Adrenal gland (tissue), 12 donors: ENCODE measurements around the gene PLEK2. TPM values are rescaled to one million over a fixed set of nuclear protein-coding genes. Genes with fewer than 3 reads are reported as not detected.

Experiments used
- DNase-seq, 7 donors: peaks; one replicate each; pipeline ENCODE4 v3.0.0-alpha.2; 2019 to 2020
- H3K27ac ChIP-seq, 5 donors: fragments of 200-600 bp; sonication (generic) in 4 of 5; 1 replicate in 3 of 5; 2 replicates in 2 of 5; pipeline versions ENCODE4 v1.5.1 to v1.8.0; 2016 to 2020; ENCODE audit warnings: mild to moderate bottlenecking in 1 of 5
- H3K27me3 ChIP-seq: fragments of 200-600 bp; 2 replicates; pipeline ENCODE4 v1.8.0; 2021
- H3K36me3 ChIP-seq, 2 donors: fragments of 200-600 bp; replicated peaks in 1 of 2; 1 replicate in 1 of 2; 2 replicates in 1 of 2; pipeline versions ENCODE4 v1.5.1 to v1.8.0; 2018 to 2022
- H3K4me1 ChIP-seq, 2 donors: fragments of 200-600 bp; replicated peaks in 1 of 2; 1 replicate in 1 of 2; 2 replicates in 1 of 2; pipeline versions ENCODE4 v1.5.1 to v1.8.0; 2018 to 2021
- H3K4me3 ChIP-seq, 4 donors: fragments of 200-600 bp; sonication (generic) in 3 of 4; one replicate each; pipeline ENCODE4 v1.5.1; 2016 to 2018
- H3K9me3 ChIP-seq, 3 donors: fragments of 200-600 bp; sonication (generic) in 1 of 3; replicated peaks in 1 of 3; 1 replicate in 2 of 3; 2 replicates in 1 of 3; pipeline versions ENCODE4 v1.5.1 to v1.8.0; 2016 to 2021
- POLR2A ChIP-seq, 2 donors: fragments of 450-650 bp; IDR thresholded peaks; one replicate each; pipeline ENCODE4 v1.6.1; 2017; ENCODE audit warnings: antibody characterized with exemption in 2 of 2, mild to moderate bottlenecking in 2 of 2, moderate library complexity in 1 of 2
- WGBS, 4 donors: extraction: QIAGEN DNeasy Blood & Tissue Kit in 2 of 4; methylation state at CpG; one replicate each; pipeline versions ENCODE4 v1.1.5 to v1.1.7; 2013 to 2017; 5-methylcytosine and 5-hydroxymethylcytosine counted together
- intact Hi-C, 2 donors: fragments of 100-400 bp; cut with DNase I; formaldehyde crosslinking; loops; one replicate each; pipeline versions ENCODE4 v1.14.1 to v1.15.0; 2022 to 2023
- polyA plus RNA-seq, 3 donors: library from polyadenylated mRNA; stranded (reverse); fragments of 200-250 nt in 2 of 3; fragments of 350-450 nt in 1 of 3; fragmentation: Illumina TruSeq in 1 of 3; extraction: RNeasy Lipid Tissue Mini Kit (QIAGEN cat#74804) in 1 of 3; gene quantifications; one replicate each; pipeline ENCODE4 v1.2.3, GENCODE V29; 2013 to 2014
- total RNA-seq, 9 donors: library from RNA; depleted of rRNA in 4 of 9; stranded (reverse); fragments of >200 nt in 4 of 9; fragments of 120-200 nt in 1 of 9; fragmentation: NEBNext Ultra II Directional in 1 of 9; extraction: Animal tissue kit (Norgen Biotek cat#: 25700) in 1 of 9; gene quantifications; one replicate each; pipeline versions ENCODE4 v1.1.0 to v1.2.4, GENCODE V29; 2013 to 2023
- TF ChIP-seq, protein P1 (sequence below), 6 experiments: fragments of 450-650 bp in 4 of 6; fragments of 200-600 bp in 2 of 6; sonication (generic) in 1 of 6; IDR thresholded peaks; 1 replicate in 5 of 6; 2 replicates in 1 of 6; pipeline versions ENCODE4 v1.5.1 to v1.8.0; 2016 to 2021; ENCODE audit warnings: antibody characterized with exemption in 6 of 6, mild to moderate bottlenecking in 2 of 6, moderate library complexity in 1 of 6
- donor health status: healthy with polysubstance abuse.
- donor health status: Bipolar disorder and iron deficiency.
- donor health status: DM: yes; HTN: yes; CAD: no.
- donor health status: DM: no; HTN: no; CAD: no.
- donor health status: DM: no; HTN: no; CAD: no.
- donor health status: DM: yes; HTN: yes; CAD: no.

PLEK2 gene
- total and polyA plus RNA-seq, 12 donors, result 19.6 to 384 (median 56.1) TPM

DNA sequence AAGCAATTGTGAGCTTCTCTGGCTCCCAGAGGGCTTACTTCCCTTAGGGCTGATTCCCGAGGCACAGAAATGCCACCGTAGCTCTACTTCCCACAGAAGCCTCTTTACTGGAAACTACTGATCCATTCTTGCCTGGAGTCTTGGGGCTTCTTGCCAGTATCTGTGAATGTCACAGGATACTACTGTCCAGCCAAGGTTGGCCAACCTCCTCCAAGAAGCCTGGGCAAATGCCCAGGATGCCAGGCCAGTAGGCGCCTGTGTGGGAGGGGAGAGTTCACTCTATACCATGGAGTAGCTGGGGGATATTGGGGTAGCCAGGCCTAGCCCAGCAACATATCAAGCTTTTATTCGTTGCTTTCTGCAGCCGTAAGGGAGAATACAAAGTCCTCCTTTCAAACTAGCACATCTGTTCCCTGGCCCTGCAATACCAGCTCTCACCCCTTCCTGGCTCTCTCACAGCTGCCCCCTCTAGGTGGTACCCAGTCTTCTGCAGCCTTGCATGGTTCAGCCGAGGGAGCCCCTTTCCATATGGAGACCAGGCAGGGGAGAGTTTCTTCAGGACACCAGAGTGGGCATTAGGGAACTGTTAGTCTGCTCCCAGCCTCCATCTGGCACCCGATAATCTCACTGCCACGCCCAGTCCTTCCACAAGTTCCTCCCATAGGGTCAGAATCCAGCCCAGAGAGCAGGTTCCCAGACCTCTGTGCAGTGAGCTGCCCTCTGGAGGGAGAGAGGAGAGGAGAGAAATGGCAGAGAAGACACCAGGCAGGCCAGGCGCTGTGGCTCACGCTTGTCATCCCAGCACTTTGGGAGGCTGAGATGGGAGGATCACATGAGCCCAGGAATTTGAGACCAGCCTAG, 24.3 kb upstream of the PLEK2 start:
- Histone ChIP-seq H3K36me3 (no peaks in the 10 kb centered on the region), H3K27me3 (no peaks in the 10 kb centered on the region), H3K4me3 (no peak overlapping the region), H3K4me1 (peaks cover 7 to 12% of the 10 kb centered on the region in 2 donors), H3K27ac (peak overlapping the region in 1 of 5 donors; percentile 4), H3K9me3 (no peaks in the 10 kb centered on the region)
- peak in 5 of 7 donors; percentile 41 to 67 (median 55) for DNase-seq
- 73 to 76% (median 75%) methylated on average over 9 to 10 of the region's 10 CpGs for WGBS, 4 donors
- intact Hi-C loops, result no loop called here
- TF ChIP-seq, protein P1, sequence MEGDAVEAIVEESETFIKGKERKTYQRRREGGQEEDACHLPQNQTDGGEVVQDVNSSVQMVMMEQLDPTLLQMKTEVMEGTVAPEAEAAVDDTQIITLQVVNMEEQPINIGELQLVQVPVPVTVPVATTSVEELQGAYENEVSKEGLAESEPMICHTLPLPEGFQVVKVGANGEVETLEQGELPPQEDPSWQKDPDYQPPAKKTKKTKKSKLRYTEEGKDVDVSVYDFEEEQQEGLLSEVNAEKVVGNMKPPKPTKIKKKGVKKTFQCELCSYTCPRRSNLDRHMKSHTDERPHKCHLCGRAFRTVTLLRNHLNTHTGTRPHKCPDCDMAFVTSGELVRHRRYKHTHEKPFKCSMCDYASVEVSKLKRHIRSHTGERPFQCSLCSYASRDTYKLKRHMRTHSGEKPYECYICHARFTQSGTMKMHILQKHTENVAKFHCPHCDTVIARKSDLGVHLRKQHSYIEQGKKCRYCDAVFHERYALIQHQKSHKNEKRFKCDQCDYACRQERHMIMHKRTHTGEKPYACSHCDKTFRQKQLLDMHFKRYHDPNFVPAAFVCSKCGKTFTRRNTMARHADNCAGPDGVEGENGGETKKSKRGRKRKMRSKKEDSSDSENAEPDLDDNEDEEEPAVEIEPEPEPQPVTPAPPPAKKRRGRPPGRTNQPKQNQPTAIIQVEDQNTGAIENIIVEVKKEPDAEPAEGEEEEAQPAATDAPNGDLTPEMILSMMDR (IDR thresholded peaks at IDR 0.05), result no peak
- TF ChIP-seq POLR2A (IDR thresholded peaks at IDR 0.05), result no peak

DNA sequence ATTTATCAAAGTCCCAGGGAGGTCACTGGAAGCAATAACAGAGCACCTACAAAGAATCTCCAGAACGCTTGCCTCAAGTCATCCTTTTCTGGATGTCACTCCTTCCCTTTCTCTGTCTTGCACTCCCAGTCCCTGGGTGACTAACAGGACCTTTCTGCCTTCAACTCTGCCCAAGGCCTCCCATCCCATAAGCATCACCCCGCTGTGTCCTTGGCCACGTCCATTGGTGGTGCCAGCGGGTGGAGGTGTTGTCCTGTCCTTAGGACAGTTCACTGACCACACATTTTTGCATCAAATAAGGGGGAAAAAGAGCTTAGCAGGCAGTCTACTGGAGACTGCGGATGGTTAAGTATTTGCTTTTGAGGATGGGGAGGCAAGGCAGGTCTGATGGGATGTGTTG, 23.6 kb upstream of the PLEK2 start:
- Histone ChIP-seq H3K4me3 (no peak overlapping the region), H3K27me3 (no peaks in the 10 kb centered on the region), H3K9me3 (no peaks in the 10 kb centered on the region), H3K4me1 (peaks cover 7 to 12% of the 10 kb centered on the region in 2 donors), H3K36me3 (no peaks in the 10 kb centered on the region), H3K27ac (peak overlapping the region in 1 of 5 donors; percentile 4)
- TF ChIP-seq, protein P1 (IDR thresholded peaks at IDR 0.05), result no peak
- no peak for TF ChIP-seq POLR2A (IDR thresholded peaks at IDR 0.05)
- intact Hi-C loops, result no loop called here
- WGBS, 4 donors, result 51 to 68% (median 60%) methylated on average over 5 of the region's 5 CpGs
- peak in 3 of 7 donors; percentile 41 to 60 (median 50) for DNase-seq

DNA sequence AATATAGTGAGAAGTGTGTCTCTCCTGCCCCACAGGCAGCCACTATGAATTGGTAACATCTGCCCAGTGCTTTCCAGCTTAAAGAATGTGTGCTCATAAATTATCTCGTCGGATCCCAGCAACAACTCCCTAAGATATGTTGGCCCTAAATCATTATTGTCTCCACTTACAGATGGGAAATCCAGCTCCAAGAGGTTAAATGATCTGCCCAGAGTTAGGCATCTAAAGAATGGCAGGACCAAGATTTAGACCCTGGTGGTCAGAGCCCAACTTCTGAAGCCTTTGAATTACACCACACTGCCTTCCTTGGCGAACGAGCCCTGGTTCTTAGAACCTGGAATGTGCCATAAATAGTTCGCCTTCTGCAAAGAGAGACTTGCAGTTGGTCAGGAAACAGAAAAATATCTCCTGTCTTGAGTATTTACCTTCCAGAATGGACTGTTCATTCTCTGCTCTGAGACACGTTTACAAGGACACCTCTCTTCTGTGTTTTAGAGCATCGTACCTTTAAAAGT, 20.1 kb upstream of the PLEK2 start:
- WGBS, 4 donors, result 52 to 68% (median 62%) methylated on average over 5 to 7 of the region's 7 CpGs
- H3K36me3 ChIP-seq, result no peaks in the 10 kb centered on the region
- H3K9me3 ChIP-seq, result no peaks in the 10 kb centered on the region
- TF ChIP-seq, protein P1 (IDR thresholded peaks at IDR 0.05), result no peak
- TF ChIP-seq POLR2A (IDR thresholded peaks at IDR 0.05), result no peak
- H3K27ac ChIP-seq, result no peak overlapping the region
- peaks cover 6 to 7% of the 10 kb centered on the region in 2 donors for H3K4me1 ChIP-seq
- intact Hi-C loops, result loop anchor here in 1 of 2 donors (5.0 kb wide), 1 partner anchor 140 kb away; no protein-coding TSS in a partner anchor
- no peak overlapping the region for H3K4me3 ChIP-seq
- DNase-seq, result no peak
- H3K27me3 ChIP-seq, result no peaks in the 10 kb centered on the region

DNA sequence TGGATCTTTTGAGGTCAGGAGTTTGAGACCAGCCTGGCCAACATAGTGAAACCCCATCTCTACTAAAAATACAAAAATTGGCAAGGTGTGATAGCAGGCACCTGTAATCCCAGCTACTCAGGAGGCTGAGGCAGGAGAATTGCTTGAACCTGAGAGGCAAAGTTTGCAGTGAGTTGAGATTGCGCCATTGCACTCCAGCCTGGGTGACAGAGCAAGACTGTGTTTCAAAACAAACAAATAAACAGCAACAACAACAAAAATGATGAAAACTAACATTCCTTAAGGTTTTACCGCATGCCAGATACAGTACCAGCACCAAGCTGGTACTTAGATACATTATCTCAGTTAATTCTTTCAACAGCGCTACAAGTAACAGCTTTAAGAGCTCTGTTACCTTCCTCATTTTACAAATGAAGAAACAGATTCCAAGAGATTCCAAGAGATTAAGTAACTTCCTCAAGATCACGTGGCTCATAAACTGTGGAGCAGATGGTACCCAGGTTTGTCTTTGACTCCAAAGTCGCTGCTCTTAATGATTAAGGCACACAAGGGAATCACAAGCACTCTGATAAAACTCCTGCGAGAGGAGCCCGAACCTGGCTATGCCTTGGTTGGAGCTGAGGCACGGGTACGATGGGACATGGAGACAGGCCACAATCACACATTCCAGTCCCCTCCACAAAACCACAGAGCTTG, 17.7 kb upstream of the PLEK2 start:
- H3K9me3 ChIP-seq, result no peaks in the 10 kb centered on the region
- intact Hi-C loops, result loop anchor here (5.0 kb wide), 2 partner anchors 88 to 143 kb away; no protein-coding TSS in a partner anchor
- no peak overlapping the region for H3K4me3 ChIP-seq
- TF ChIP-seq, protein P1 (IDR thresholded peaks at IDR 0.05), result no peak
- TF ChIP-seq POLR2A (IDR thresholded peaks at IDR 0.05), result no peak
- no peaks in the 10 kb centered on the region for H3K36me3 ChIP-seq
- peaks cover 0 to 4% of the 10 kb centered on the region in 2 donors for H3K4me1 ChIP-seq
- no peak for DNase-seq
- H3K27me3 ChIP-seq, result no peaks in the 10 kb centered on the region
- H3K27ac ChIP-seq, result no peak overlapping the region
- WGBS, 4 donors, result 85 to 89% (median 87%) methylated on average over 9 of the region's 9 CpGs
